OCI-LY3 (cell line): ENCODE results near the gene TMEM214.

Experiments
- H2AFZ ChIP-seq: fragments of 200-600, 300-600 bp; shearing (Covaris generic); 2 replicates; pipeline ENCODE4 v1.6.0; 2014; ENCODE audit warnings: antibody characterized with exemption, low read depth, low read length
- H3K27ac ChIP-seq: fragments of 200-600, 300-600 bp; sonication (generic); 2 replicates; pipeline ENCODE4 v1.5.1; 2014; ENCODE audit warnings: mild to moderate bottlenecking, low read length, moderate library complexity, mixed read lengths
- H3K27me3 ChIP-seq: fragments of 200-600, 300-600 bp; sonication (generic); 2 replicates; pipeline ENCODE4 v1.6.1; 2014; ENCODE audit warnings: low read depth, low read length, mixed read lengths
- H3K36me3 ChIP-seq: fragments of 200-600, 300-600 bp; sonication (generic); replicated peaks from 2 replicates; pipeline ENCODE3; 2014; ENCODE audit warnings: low read depth, low read length, mixed read lengths
- H3K4me1 ChIP-seq: fragments of 300-600, 200-600 bp; sonication (generic); 2 replicates; pipeline ENCODE4 v1.6.1; 2014; ENCODE audit warnings: low read length, mixed read lengths
- H3K4me2 ChIP-seq: fragments of 200-600, 300-600 bp; sonication (generic); 2 replicates; pipeline ENCODE4 v1.6.1; 2014; ENCODE audit warnings: low read length, mixed read lengths
- H3K4me3 ChIP-seq: fragments of 300-600, 200-600 bp; sonication (generic); 2 replicates; pipeline ENCODE4 v1.5.1; 2014; ENCODE audit warnings: antibody characterized with exemption, mild to moderate bottlenecking, low read length, moderate library complexity
- H3K79me2 ChIP-seq: fragments of 300-600, 200-600 bp; shearing (Covaris generic); 2 replicates; pipeline ENCODE4 v1.6.1; 2014; ENCODE audit warnings: mild to moderate bottlenecking, low read length, mixed read lengths
- H3K9ac ChIP-seq: fragments of 300-600, 200-600 bp; shearing (Covaris generic); 2 replicates; pipeline ENCODE4 v1.6.0; 2014; ENCODE audit warnings: mild to moderate bottlenecking, low read length, moderate library complexity
- H3K9me3 ChIP-seq: fragments of 200-600, 300-600 bp; shearing (Covaris generic); 2 replicates; pipeline ENCODE4 v1.6.1; 2014; ENCODE audit warnings: low read length, mixed read lengths; ENCODE audit not compliant: insufficient read depth
- H4K20me1 ChIP-seq: fragments of 200-600, 300-600 bp; sonication (generic); 2 replicates; pipeline ENCODE4 v1.6.1; 2016; ENCODE audit warnings: low read length, mixed read lengths; ENCODE audit not compliant: insufficient read depth
- CTCF ChIP-seq: fragments of 200-600, 300-600 bp; sonication (generic); IDR thresholded peaks from 2 replicates; pipeline ENCODE4 v1.5.1; 2014; ENCODE audit warnings: antibody characterized with exemption, low read length, low read depth
- EZH2phosphoT487 ChIP-seq: fragments of 200-600 bp; shearing (Covaris generic); IDR thresholded peaks from 2 replicates; pipeline ENCODE4 v1.6.1; 2018; ENCODE audit warnings: antibody characterized with exemption, mixed run types, low read depth

TMEM214 gene

DNA sequence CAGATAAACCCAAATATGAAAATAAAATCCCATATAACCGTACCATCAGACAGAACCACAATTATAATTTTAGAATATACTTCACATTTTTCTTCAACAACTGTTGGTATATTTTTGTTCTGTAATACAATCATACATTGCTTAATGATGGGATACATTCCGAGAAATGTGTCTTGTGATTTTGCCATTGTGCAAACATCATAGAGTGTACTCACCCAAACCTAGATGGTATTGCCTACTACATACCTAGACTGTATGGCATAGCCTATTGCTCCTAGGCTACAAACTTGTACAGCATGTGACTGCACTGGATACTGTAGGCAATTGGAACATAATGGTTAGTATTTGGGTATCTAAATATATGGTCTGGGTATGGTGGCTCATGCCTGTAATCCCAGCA lies 31.8 kb upstream of the TMEM214 start:
- H3K27ac ChIP-seq, result no peak overlapping the region
- no peak overlapping the region for H3K4me2 ChIP-seq
- H3K36me3 ChIP-seq, result no peaks in the 10 kb centered on the region
- H3K4me3 ChIP-seq, result no peak overlapping the region
- H4K20me1 ChIP-seq, result no peaks in the 10 kb centered on the region
- peaks cover 11% of the 10 kb centered on the region; the same call in 1 of the 2 replicates for H3K27me3 ChIP-seq
- TF ChIP-seq CTCF (no peak), EZH2phosphoT487 (no peak)
- no peak overlapping the region for H3K9ac ChIP-seq
- H2AFZ ChIP-seq, result no peak overlapping the region
- no peaks in the 10 kb centered on the region for H3K9me3 ChIP-seq
- peaks cover 24% of the 10 kb centered on the region for H3K4me1 ChIP-seq
- no peaks in the 10 kb centered on the region for H3K79me2 ChIP-seq

- no peaks in the 10 kb centered on the region for H4K20me1 ChIP-seq
- H3K9me3 ChIP-seq, result no peaks in the 10 kb centered on the region
- no peak overlapping the region for H3K27ac ChIP-seq
- peaks cover 24% of the 10 kb centered on the region for H3K4me1 ChIP-seq
- no peaks in the 10 kb centered on the region for H3K36me3 ChIP-seq
- peaks cover 15% of the 10 kb centered on the region; the same call in 1 of the 2 replicates for H3K27me3 ChIP-seq
- TF ChIP-seq EZH2phosphoT487, result no peak
- no peak for TF ChIP-seq CTCF
- H3K79me2 ChIP-seq, result no peaks in the 10 kb centered on the region
- H2AFZ ChIP-seq, result no peak overlapping the region
- no peak overlapping the region for H3K9ac ChIP-seq
- H3K4me2 ChIP-seq, result no peak overlapping the region
- H3K4me3 ChIP-seq, result no peak overlapping the region
These were observed 30.8 kb upstream of the TMEM214 start for GRCh38 chr2:27001950-27002349.

DNA sequence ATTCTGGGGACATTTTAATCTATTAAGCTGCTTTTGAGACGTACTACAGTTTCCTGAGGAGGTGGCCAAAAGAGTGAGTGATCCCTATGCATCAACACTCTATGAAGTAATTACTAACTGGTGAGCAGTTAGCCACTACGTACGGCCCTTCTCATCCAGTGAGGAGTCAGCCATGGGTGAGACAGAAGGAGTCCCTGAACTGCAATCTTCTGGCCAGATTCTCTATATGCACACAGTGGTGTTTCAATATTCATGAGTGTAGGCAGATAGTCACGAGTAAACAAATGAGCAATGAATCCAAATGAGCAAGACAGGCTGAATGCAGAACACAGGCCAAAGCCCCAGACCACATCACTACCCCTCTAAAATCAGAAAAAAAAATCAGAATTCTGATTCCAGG lies 29.8 kb upstream of the TMEM214 start:
- no peak overlapping the region for H3K27ac ChIP-seq
- no peaks in the 10 kb centered on the region for H3K9me3 ChIP-seq
- no peak overlapping the region for H3K4me3 ChIP-seq
- H3K4me2 ChIP-seq, result peak overlapping the region; percentile 61
- no peak for TF ChIP-seq EZH2phosphoT487
- TF ChIP-seq CTCF, result no peak
- no peaks in the 10 kb centered on the region for H3K79me2 ChIP-seq
- no peaks in the 10 kb centered on the region for H3K36me3 ChIP-seq
- no peak overlapping the region for H3K9ac ChIP-seq
- peaks cover 24% of the 10 kb centered on the region for H3K4me1 ChIP-seq
- H2AFZ ChIP-seq, result no peak overlapping the region
- no peaks in the 10 kb centered on the region for H4K20me1 ChIP-seq
- H3K27me3 ChIP-seq, result peaks cover 18% of the 10 kb centered on the region

- peaks cover 20% of the 10 kb centered on the region for H3K27me3 ChIP-seq
- H3K9ac ChIP-seq, result no peak overlapping the region
- peaks cover 24% of the 10 kb centered on the region for H3K4me1 ChIP-seq
- peak overlapping the region; percentile 61 for H3K4me2 ChIP-seq
- H3K9me3 ChIP-seq, result no peaks in the 10 kb centered on the region
- no peaks in the 10 kb centered on the region for H4K20me1 ChIP-seq
- H3K4me3 ChIP-seq, result peak overlapping the region; percentile 22; the same call in 1 of the 2 replicates
- H3K79me2 ChIP-seq, result no peaks in the 10 kb centered on the region
- H3K36me3 ChIP-seq, result no peaks in the 10 kb centered on the region
- no peak overlapping the region for H3K27ac ChIP-seq
- no peak overlapping the region for H2AFZ ChIP-seq
- TF ChIP-seq EZH2phosphoT487, result no peak
- no peak for TF ChIP-seq CTCF
These were observed 28.9 kb upstream of the TMEM214 start for GRCh38 chr2:27003857-27004256.
